OCI-LY3 (cell line): ENCODE data around the gene PELI2.

Source experiments
- EZH2phosphoT487 ChIP-seq: fragments of 200-600 bp; shearing (Covaris generic); IDR thresholded peaks from 2 replicates; pipeline ENCODE4 v1.6.1; 2018; ENCODE audit warnings: antibody characterized with exemption, mixed run types, low read depth
- TF ChIP-seq, protein P1 (sequence below): fragments of 200-600, 300-600 bp; sonication (generic); IDR thresholded peaks from 2 replicates; pipeline ENCODE4 v1.5.1; 2014; ENCODE audit warnings: antibody characterized with exemption, low read length, low read depth

DNA sequence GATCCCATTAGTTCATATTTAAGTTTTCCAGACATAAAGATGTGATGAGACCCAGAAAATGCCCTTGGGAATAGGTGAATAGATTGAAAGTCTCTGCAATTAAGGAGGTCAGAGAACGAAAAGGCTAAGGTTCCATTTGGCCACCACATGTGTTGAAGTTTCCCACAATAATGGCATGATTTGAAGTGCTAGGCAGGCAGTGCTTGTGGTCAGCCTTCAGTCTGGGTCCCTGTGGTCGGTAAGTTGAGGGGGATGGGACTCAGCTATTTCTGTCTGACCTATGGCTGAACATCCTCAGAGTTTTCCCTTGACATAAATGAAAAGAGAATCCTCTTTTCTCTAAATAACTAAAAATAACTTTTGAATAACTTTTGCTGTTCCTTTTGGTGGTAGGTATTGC is 92.4 kb downstream of the PELI2 start:
- TF ChIP-seq, protein P1, sequence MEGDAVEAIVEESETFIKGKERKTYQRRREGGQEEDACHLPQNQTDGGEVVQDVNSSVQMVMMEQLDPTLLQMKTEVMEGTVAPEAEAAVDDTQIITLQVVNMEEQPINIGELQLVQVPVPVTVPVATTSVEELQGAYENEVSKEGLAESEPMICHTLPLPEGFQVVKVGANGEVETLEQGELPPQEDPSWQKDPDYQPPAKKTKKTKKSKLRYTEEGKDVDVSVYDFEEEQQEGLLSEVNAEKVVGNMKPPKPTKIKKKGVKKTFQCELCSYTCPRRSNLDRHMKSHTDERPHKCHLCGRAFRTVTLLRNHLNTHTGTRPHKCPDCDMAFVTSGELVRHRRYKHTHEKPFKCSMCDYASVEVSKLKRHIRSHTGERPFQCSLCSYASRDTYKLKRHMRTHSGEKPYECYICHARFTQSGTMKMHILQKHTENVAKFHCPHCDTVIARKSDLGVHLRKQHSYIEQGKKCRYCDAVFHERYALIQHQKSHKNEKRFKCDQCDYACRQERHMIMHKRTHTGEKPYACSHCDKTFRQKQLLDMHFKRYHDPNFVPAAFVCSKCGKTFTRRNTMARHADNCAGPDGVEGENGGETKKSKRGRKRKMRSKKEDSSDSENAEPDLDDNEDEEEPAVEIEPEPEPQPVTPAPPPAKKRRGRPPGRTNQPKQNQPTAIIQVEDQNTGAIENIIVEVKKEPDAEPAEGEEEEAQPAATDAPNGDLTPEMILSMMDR, result no peak
- TF ChIP-seq EZH2phosphoT487, result no peak
